IPS-NIHi11 (cell line): Measurements from ENCODE around the gene TAS2R41.

ENCODE experiments used
- DNase-seq: peaks from one replicate; pipeline ENCODE4 v3.0.0; 2012; ENCODE audit warnings: mixed read lengths, low spot score

Gene TAS2R41, protein sequence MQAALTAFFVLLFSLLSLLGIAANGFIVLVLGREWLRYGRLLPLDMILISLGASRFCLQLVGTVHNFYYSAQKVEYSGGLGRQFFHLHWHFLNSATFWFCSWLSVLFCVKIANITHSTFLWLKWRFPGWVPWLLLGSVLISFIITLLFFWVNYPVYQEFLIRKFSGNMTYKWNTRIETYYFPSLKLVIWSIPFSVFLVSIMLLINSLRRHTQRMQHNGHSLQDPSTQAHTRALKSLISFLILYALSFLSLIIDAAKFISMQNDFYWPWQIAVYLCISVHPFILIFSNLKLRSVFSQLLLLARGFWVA

DNA sequence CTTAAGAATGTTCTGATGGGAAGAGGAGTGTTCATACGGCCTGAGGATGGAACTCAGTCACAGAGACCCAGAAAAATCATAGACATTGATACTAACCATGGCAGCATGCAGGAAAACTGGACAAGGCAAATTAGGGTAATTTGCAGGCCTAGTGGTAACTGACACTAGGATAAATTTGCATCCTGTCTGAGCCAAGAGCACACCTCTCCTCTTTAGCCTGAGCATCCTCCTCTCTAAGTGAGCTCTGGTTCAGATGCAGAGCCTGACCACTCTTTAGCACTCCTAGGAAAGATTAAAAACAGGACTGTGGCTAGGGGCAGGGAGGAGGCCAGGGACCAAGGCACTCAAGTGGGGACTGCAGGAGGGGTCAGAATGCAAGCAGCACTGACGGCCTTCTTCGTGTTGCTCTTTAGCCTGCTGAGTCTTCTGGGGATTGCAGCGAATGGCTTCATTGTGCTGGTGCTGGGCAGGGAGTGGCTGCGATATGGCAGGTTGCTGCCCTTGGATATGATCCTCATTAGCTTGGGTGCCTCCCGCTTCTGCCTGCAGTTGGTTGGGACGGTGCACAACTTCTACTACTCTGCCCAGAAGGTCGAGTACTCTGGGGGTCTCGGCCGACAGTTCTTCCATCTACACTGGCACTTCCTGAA, at the start of gene TAS2R41:
TSS of gene TAS2R41 (plus strand) at position 373 of the 650 bp plus-strand sequence. CDS start at position 373, 0 bp downstream.
- DNase-seq = no peak

DNA sequence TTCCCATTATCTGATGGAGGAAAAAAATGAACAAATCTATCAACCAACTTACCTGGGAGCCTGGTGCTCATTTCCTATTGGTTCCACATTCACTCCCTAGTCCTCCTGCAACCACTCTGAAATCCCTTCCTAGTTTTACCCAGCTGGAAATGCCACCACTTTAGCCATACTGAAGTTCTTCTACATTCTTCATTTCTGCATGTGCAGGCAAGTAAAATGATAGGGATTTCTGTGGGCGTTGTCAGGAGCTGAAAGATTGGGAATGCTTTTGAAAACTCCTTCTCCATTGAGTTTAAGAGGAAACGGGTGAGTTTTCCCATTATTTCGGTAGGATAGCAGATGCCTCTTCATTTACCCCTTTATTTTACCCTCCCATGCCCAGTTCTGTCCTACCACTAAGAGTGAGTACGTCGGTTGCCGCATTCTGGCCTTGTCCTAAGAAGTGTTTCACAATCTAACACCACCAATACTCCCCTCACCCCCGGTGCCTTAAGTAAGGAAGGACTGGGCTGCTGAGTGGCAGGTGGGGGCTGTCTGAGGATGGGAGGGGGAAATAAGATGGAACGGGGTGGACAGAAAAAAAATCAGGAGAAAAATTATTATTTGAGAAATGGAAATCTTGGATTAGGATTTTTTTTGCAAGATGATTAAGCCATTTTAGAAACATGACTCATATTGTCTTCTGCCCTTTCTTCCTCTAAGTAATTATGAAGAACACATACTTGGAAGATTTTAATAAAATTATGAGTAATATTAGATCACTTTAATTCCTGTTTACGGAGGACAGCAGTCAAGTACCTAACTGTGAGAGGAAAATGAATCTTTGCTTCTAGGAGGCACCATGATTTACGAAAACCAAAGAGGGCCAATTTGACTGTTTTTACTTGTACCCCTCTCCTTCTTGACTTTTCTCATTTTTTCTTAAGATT, 47.6 kb upstream of the TAS2R41 start:
- DNase-seq = no peak

DNA sequence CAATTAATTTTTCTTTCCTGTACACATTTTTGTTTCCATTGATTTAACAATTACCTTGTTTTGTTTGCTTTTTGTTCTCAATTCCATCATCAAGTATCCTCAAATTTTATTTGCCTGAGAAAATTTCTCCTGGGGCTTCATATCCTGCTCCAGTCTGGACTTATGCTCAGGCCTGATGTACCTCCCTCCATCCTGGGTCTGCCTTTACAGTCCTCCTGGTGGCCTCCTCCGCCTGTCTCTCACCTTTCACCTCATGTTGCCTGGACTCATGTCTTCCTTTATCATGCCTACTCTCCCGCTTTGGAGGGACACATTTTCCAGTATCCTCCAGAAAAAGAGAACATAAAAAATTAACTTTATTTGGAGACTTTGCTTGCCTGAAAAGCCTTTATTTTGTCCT, 46.6 kb upstream of the TAS2R41 start:
- no peak for DNase-seq

DNA sequence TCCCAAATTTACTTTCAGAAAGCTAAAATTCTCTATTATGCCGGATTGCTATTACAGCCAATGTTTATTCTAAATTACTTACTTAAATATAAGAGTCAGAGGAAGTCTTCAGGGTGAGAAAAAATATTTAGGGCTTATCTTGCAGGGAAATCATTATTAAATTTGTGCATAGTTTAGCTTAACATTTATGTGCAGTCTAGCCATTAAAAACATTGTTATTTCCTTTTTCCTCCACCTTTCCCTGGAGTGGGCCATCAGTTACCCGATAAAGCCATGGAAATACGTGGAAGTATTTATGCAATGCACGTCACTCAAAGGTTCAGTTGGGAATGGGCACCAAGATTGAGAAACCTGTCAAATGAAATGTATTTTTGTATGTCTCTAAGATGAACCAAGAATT, 43.9 kb upstream of the TAS2R41 start:
- DNase-seq = no peak

DNA sequence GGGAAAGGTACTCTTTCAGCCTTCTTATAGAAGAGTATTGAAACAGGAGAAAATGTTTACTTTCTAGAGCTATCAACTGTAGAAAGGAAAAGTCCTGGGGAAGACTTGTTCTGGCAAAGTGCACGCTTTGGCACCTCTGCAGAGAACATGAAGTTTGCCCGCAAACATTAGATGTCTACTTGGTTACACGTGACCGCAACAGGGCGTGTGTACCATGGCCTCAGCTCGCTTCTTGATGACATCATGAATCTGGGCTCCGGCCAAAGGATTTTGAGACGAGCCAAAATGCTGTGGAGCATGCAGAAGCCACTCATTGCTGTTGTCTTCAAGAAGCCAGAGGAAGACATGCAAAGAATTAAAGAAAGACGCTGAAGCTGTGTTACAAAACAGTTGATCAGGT, 43.0 kb upstream of the TAS2R41 start:
- no peak for DNase-seq

DNA sequence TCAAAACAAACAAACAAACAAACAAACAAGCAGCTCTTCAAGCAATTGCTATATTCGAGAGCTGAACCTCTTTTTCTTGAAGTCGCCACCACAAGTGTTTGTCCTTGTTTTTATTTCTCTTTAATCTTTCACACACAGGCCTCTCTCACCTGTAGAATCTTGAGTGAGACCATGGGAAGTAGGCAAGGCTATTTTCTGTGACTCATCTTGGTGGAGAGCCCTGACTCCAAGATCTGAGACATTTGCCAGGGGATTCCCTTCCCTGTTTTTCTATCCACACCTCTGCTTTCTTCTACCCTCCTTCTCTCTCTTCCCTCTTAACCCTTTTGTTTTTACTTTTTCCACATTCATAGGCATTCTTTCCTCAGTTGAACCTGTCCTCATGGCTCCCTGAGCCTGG, 42.4 kb upstream of the TAS2R41 start:
- no peak for DNase-seq

DNA sequence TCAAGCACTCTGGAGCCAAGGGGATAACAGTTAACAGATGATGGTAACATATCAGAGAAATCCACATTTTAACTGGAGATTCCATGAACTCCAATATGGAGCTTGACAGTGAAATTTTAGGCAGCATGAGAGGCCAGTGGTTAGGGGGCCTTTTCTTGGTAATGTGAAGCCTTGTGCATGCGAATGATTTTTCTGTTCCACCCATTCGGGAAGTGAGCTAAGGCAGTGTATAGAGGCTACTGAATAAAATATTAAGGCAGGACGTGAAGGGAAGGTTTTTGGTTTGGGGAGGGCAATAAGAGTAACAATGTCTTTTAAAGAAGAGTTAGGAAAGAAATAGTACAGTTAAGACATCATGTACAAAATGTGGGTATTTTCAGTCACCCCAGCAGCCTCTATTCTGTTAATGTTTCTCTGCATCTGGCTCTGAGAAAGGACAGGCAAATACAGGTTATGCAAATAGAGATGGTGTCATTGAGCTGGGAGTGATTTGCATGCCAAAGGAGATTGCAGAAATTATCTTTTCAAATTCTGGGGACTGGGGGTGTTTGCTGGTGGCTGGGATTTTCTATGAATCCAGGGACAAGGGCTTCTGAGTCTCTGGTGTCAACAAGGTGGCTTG, 41.2 kb upstream of the TAS2R41 start:
- no peak for DNase-seq

DNA sequence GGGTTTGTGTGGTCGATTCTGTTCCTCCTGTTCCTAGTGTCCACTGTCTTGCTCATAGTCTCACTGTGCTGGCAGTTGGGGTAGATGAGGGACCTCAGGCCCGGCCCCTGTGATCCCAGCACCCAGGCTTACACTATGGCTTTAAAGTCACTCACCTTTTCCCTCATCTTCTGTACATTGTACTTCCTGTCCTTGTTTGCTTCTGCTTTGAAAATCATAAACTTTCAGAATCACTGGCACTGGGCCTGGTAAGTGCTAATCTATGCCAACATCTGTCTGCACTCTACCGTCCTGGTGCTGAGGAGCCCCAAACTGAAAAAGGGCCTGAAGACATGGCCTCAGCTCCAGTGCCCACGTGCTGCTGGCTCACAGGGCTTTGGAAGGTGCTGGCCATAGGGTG, 40.1 kb upstream of the TAS2R41 start:
- no peak for DNase-seq

DNA sequence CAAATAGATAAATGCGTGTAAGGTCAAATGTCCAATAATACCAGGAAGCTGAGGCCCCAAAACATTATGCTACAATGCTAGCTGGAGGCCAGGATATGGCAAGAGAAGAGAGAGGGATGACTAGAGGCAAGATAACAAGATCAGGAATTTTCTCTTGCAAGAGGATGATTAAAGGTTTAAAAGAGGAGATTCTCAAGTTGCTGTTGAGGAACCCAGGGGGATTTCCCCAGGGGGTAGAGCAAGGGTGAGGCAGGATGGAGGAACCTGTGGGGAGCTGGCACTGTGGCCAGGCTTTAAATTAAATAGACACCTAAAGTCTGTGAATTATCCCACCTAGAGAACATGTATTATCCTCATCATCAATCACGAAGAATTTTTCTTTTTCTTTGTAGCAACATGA, 37.8 kb upstream of the TAS2R41 start:
- no peak for DNase-seq

DNA sequence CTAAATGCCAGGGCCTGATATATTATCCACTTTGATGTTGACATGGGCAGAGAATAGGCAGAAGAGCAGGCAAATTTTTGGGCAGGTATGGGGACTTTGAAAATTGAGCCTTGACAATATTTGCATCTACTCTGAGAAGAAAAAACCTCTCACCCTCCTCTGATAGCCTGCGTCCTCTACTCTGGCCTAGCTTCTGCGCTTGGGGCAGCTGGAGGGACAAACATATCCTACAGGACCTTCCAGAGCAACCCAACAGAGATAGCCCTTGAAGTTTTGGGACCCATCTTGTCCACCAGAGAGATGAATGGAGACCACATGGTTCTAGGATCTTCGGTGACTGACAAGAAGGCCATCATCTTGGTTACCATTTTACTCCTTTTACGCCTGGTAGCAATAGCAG, 34.5 kb upstream of the TAS2R41 start, which contains the start of gene TAS2R60:
TSS of gene TAS2R60 (plus strand) at position 301 of the 400 bp plus-strand sequence. CDS start at position 301, 0 bp downstream.
- DNase-seq = no peak

DNA sequence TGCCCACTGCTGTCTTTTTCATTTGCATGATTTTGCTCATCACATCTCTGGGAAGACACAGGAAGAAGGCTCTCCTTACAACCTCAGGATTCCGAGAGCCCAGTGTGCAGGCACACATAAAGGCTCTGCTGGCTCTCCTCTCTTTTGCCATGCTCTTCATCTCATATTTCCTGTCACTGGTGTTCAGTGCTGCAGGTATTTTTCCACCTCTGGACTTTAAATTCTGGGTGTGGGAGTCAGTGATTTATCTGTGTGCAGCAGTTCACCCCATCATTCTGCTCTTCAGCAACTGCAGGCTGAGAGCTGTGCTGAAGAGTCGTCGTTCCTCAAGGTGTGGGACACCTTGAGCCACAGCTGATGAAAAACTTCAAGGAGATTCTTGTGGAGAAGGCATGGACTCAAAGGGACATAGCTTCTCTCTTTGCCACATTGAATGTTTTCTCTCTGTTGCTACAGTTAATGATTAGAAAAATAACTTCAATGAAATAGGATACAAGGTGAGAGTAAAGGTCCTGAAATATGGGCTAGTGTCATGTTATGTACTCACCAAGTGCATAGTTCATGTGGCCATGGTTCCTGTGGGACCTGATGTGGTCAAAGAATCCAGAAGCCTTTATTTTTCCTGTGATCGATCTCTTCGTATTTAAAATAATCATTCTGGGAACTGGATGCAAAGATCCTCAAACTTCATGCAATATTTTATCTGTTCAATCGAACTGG, 33.5 kb upstream of the TAS2R41 start:
- no peak for DNase-seq

DNA sequence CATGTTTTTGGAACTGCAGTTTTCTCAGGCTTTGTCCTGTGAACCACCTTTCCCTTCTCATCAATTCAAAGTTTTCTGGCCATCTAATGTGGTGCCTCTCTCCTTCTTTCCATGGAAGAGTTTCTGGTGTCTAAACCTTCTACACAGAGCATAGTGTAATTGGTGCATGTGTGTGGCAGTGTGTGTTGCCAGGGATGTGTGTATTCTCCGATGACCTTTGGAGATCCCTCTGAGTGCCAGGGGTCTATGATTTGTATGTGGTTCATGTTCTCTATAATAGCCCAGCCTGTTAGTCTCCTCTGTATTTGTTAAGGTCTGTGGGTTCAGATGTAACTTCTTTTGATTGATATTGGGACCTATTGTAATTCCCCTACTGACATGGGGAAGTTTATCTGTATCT, 32.9 kb upstream of the TAS2R41 start:
- no peak for DNase-seq

DNA sequence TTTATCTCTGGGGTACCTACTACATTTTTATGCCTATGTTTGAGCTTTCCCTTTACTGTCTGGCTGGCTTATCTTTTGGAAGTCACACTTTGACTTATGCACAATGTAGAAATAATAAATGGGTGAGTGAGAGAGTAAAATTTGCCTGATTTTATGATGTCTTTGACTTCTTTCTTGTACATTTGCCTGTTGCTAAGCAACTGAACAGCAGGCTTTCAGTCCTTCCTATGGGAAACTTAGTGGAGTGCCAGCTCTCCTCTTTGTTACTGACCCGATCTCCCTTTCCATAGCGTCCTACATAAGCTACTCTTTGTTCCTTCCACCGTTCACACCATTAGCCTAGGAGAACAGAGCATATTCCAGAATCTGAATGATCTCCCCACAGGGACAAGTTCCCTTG, 30.2 kb upstream of the TAS2R41 start:
- no peak for DNase-seq

DNA sequence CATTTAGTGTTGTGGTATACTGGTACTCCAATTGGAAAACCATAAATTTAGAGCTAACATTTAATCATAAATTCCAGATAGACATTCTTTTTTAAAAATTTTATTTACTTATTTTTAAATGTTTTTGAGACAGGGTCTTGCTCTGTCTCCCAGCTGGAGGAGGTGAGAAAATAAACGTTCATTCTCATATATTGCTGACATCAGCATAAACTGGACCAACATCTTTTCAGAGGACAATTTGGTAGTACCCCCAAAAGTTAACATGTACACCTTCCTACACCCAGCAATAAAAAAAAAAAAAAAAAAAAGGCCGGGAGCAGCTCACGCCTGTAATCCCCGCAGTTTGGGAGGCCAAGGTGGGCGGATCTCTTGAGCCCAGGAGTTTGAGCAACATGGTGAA, 29.2 kb upstream of the TAS2R41 start:
- no peak for DNase-seq

DNA sequence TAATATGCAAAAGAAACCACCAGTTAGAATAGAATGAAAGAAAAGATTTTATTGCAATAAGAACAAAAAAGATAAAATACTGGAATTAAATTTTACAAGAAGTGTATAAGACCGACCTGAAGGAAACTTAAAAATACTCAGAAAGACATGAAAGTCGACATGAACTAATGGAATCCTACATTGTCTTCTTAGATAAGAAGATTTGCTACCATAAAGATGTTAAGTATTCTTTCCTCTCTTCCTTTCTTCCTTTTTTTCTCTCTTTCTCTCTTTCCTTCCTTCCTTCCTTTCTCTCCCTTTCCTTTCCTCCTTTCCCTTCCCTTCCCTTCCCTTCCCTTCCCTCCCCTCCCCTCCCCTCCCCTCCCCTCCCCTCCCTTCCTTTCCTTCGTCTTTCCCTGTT, 27.9 kb upstream of the TAS2R41 start:
- no peak for DNase-seq

DNA sequence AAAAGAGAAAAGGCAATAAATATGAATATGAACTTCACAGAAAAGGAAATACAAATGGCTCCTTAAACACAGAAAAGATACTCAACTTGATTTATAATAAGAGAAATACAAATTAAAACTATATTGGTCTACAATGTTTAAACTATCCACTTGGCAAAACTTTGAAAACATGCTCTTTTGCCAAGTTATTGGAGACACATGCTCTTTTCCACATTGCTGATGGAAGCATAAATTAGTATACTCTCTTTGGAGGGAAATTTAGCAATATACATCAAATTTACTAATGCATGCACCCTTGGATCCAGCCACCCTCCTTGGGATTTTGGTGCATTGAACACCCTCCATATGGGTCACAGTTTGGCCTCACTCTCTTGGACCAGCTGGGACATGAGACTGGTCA, 26.6 kb upstream of the TAS2R41 start:
- no peak for DNase-seq

DNA sequence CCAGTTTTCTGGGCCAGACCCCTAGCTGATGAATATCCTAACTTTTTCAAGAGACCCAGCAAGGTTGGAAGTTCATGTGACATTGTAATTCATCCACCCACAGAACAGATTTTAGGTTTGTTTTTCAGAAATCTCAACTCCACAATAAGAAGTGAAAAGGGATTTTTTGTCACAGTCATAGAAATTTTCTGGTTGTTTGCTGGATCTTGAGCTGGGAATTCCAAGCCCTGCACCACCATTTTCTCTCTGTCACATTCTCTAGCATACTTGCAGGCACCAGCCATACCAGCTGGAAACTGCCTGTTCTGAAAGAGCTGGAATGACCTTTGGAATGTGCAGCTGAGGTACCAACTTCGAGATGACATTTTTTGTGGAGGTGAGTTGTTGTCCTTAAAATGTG, 25.9 kb upstream of the TAS2R41 start:
- no peak for DNase-seq

DNA sequence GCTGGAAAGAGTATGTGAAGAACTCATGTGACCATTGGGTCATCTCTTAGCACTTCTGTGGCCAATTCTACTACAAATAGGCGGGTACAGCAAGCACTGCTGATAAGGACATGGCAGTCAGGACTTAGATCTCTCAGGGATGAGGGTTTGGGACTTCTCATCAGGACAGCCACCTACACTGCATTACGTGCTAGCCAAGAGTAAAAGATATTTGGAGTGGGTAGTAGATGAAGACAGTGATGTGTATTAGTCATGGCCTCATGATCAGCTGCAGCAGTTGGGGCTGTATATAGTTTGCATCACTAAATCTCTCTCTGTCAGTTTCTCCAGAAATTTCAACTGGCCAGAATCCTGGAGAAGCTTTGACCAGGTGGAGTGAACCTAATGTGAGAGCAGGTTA, 25.2 kb upstream of the TAS2R41 start:
- DNase-seq = no peak

DNA sequence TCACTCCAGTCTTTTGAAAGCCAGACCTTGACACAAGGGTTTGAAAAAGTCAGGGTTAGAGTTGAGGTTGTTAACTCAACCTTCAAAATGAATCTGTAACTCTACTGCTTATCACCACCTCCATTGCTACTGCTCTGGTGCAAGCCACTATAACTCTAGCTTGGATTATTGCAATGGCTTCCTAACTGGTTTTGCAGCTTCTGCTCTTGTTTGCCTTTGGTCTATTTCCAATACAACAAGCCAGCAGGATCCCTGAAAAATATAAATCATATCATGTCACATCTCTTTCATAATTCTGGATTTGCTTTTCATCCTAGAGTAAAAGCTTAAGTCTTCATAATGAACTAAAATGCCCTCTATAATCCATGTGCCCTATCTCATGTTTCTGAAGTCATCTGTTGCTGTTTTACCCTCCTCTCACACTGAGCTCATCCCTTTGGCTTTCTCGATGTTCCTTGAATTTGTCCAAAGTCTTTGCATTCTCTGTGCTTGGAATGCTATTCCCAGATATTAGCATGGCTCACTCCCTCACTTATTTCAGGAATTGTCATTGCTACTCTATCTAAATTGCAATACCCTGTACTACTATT, 23.5 kb upstream of the TAS2R41 start:
- no peak for DNase-seq

DNA sequence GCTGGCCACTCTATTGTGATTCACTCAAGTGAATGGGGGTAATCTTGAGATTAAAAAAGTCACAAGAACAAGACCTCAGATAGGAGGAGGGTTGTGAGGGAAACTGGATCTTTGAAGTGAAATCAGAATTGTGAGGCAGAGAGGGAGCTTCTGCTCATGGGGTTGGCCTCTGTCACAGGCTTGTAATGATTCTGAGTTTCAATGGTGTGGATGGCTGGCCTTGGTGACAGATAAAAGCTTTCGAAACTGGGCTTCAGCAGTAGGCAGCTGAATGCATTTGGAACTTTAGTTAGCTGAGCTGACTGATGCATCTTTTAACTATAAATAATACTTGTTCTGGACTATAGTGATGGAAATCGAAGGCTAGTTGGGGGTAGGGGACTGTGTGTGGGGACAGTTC, 22.2 kb upstream of the TAS2R41 start:
- no peak for DNase-seq

DNA sequence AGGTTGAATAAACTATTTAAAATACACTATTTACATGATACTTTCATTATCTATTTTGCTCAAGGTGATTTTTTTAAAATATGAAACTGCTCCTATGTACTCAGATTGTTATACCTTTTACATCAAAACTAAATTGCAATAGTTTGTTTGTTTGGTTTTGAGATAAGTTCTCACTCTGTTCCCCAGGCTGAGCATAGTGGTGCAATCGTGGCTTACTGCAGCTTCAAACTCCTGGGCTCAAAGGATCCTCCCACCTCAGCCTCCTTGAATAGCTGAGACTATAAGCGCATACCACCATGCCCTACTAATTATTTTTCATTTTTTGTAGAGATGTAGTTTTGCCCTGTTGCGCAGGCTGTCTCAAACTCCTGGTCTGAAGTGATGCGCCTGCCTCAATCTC, 21.7 kb upstream of the TAS2R41 start:
- DNase-seq = no peak
